Activated CD4-positive, alpha-beta memory T cell treated with anti-CD3 and anti-CD28 coated beads for 36 hours (primary cell): ENCODE measurements around the gene PTS. TPM values are rescaled to one million over a fixed set of nuclear protein-coding genes. Genes with fewer than 3 reads are reported as not detected.

Experiments used
- CTCF ChIA-PET: fragments of 350-600 bp; sonication (Branson Sonifier 250); formaldehyde crosslinking; loops from one replicate; lab custom pipeline; 2021; ENCODE audit warnings: antibody characterized with exemption, inconsistent platforms; lab: Charles Lee
- POLR2A ChIA-PET: fragments of 350-600 bp; sonication (Branson Sonifier 250); formaldehyde crosslinking; loops from one replicate; lab custom pipeline; 2021; ENCODE audit warnings: antibody characterized with exemption; lab: Charles Lee
- DNase-seq: peaks from one replicate; pipeline ENCODE4 v3.0.0-alpha.2; 2020
- H3K27ac Mint-ChIP-seq: one replicate; pipeline ENCODE4 v1.8.0; 2021; ENCODE audit warnings: mixed read lengths
- H3K27me3 Mint-ChIP-seq: one replicate; pipeline ENCODE4 v1.8.0; 2021; ENCODE audit warnings: mixed read lengths
- H3K36me3 Mint-ChIP-seq: one replicate; pipeline ENCODE4 v1.8.0; 2021; ENCODE audit warnings: mixed read lengths
- H3K4me1 Mint-ChIP-seq: one replicate; pipeline ENCODE4 v1.8.0; 2021; ENCODE audit warnings: low read depth, mixed read lengths
- H3K4me3 Mint-ChIP-seq: one replicate; pipeline ENCODE4 v1.8.0; 2021; ENCODE audit warnings: mild to moderate bottlenecking, mixed read lengths
- H3K9me3 Mint-ChIP-seq: one replicate; pipeline ENCODE4 v1.8.0; 2021; ENCODE audit warnings: mixed read lengths
- intact Hi-C: fragments of 100-400 bp; cut with micrococcal nuclease; formaldehyde crosslinking; loops from one replicate; pipeline ENCODE4 v1.15.1; 2023
- total RNA-seq, 2 experiments: library from RNA; stranded (reverse); gene quantifications; one replicate each; pipeline ENCODE4 v1.2.3, GENCODE V29; 2021

PTS gene
- total RNA-seq, 2 experiments from 2014 or later: 28.1 to 28.5 TPM

DNA sequence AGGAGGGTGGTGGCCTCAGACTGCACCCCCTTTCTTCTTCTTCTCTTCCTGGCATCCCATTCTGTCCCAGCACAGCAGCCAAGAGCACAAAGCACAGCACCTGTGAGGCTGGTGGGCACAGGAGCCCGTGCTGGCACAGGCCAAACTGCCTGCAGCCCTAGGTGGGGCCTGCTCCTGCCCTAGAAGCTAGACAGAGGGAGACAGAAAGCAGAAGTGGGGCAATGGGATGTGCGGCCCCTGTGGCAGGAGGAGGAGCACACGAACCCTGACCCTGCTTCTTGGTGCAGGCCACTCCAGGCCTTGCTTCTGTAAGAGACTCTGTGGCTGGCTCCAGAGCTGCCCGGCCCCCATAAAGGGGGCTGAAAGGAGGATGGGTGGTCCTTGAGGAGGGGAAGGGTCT, 3.9 kb upstream of the PTS start:
- no peak overlapping the region for H3K27ac Mint-ChIP-seq
- no peaks in the 10 kb centered on the region for H3K36me3 Mint-ChIP-seq
- CTCF ChIA-PET: interaction anchor here (4.4 to 11.9 kb wide), 2 partner anchors 59 to 333 kb away, joined by 20 to 238 read pairs; no protein-coding TSS in a partner anchor
- POLR2A ChIA-PET: no interaction called here
- H3K9me3 Mint-ChIP-seq: no peaks in the 10 kb centered on the region
- DNase-seq: no peak
- no peak overlapping the region for H3K4me3 Mint-ChIP-seq
- no peaks in the 10 kb centered on the region for H3K27me3 Mint-ChIP-seq
- H3K4me1 Mint-ChIP-seq: peaks cover 7% of the 10 kb centered on the region
- intact Hi-C loops: loop anchor here (10.0 kb wide), 1 partner anchor 1062 kb away; no protein-coding TSS in a partner anchor

DNA sequence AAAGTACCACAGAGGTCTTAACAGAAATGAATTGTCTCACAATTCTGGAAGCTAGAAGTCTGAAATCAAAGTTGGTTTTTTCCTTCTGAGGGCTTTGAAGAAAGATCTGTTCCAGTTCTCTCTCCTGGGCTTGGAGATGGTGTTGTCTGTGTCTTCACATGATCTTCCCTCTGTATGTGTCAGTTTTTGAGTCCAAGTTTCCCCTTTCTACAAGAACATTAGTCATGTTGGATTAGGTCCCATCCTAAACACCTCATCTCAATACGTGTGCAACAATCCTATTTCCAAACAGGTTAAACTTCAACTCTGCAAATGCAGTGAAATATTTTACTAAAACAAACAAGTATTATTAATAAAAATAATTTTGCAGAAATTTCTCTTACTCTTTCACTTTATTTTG, 3.1 kb upstream of the PTS start:
- ChIA-PET POLR2A (no interaction called here), CTCF (interaction anchor here (1.4 to 11.9 kb wide), 3 partner anchors 53 to 333 kb away, joined by 7 to 238 read pairs (median 20); no protein-coding TSS in a partner anchor)
- Mint-ChIP-seq H3K4me3 (no peak overlapping the region), H3K9me3 (no peaks in the 10 kb centered on the region), H3K27me3 (no peaks in the 10 kb centered on the region), H3K36me3 (no peaks in the 10 kb centered on the region), H3K27ac (no peak overlapping the region), H3K4me1 (peaks cover 15% of the 10 kb centered on the region)
- no peak for DNase-seq
- intact Hi-C loops: loop anchor here (10.0 kb wide), 1 partner anchor 1062 kb away; no protein-coding TSS in a partner anchor

DNA sequence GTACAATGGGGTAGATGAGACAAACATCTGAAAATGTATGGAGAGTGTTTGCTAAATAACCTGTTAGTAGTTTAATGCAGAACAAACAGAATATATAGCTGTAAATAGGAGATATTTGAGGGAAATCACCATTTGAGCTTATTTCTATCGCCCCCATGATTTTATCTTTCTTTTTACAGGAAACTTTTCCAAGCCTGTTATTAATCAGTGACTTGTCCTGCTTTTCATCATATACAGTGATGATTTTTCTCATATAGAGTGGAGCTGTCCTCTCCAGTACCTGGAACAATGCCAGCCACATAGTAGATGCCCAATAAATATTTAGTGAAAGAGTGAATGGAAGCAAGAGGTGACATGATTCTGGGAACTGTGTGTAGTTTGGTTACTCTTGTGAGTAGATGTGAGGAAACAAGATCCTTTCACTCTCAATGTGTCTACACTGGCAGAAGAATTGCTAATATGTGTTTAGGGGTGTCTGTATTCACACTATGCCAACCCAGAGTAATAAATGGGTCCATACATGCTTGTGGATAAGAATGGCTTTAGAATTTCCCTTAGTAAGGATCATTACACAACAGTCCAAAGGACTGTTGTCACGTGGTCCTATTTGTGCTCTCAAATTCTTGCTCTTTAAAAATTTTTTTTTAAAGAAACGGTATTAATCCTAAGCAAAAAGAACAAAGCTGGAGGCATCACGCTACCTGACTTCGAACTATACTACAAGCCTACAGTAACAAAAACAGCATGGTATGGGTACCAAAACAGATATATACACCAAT, 2.3 kb upstream of the PTS start:
- DNase-seq: no peak
- H3K4me3 Mint-ChIP-seq: no peak overlapping the region
- intact Hi-C loops: loop anchor here (10.0 kb wide), 1 partner anchor 1061 kb away; no protein-coding TSS in a partner anchor
- H3K27ac Mint-ChIP-seq: no peak overlapping the region
- no peaks in the 10 kb centered on the region for H3K9me3 Mint-ChIP-seq
- H3K36me3 Mint-ChIP-seq: peaks cover 6% of the 10 kb centered on the region
- POLR2A ChIA-PET: no interaction called here
- H3K4me1 Mint-ChIP-seq: peaks cover 21% of the 10 kb centered on the region
- CTCF ChIA-PET: interaction anchor here (1.4 to 11.9 kb wide), 2 partner anchors 52 to 57 kb away, joined by 7 to 238 read pairs; no protein-coding TSS in a partner anchor
- no peaks in the 10 kb centered on the region for H3K27me3 Mint-ChIP-seq

DNA sequence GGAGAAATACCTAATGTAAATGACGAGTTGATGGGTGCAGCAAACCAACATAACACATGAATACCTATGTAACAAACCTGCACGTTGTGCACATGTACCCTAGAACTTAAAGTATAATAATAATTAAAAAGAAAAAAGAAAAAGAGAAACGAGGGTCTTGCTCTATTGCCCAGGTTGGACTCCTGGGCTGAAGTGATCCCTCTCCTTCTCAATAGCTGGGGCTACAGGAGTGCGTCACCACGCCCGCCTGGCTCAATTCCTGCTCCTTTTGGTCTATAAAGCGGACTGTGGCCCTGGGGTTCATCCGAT, 521 bp upstream of the PTS start:
- Mint-ChIP-seq H3K27me3 (no peaks in the 10 kb centered on the region), H3K36me3 (peaks cover 18% of the 10 kb centered on the region), H3K4me1 (peaks cover 21% of the 10 kb centered on the region), H3K27ac (peak overlapping the region; percentile 92), H3K9me3 (no peaks in the 10 kb centered on the region), H3K4me3 (peak overlapping the region; percentile 86)
- ChIA-PET CTCF (interaction anchor here (3.2 kb wide), 1 partner anchor 55 kb away, joined by 26 read pairs; no protein-coding TSS in a partner anchor), POLR2A (no interaction called here)
- intact Hi-C loops: loop anchor here (1.0 to 10.0 kb wide), 5 partner anchors 55 to 1089 kb away; partner anchors contain the start of genes ALG9, DIXDC1 and TTC12
- no peak for DNase-seq

DNA sequence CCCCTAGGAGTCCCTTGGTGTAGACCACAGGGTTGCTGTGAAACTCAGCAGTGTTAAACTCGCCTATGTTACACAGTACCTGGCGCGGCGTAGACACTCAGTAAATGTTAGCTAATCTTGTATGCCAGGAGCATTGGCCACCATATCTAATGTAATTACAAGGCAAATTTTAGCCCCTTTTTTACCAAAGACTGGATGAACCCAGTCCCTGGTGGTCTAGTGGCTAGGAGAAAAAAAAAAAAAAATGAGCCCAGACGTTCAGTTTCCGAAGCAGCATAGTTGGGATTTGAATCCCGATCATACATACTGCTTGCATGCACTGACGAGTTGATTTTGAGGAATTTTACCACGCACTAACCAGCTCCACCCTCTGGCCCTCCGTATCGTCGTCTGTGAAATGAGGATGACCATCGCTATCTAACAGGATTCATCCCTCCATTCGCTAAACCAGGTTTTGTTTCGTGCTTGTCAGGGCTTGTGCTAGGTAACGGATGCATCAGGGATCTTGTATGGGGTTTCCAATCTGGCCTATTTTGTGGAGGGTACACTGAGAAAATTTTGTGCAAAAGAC, 688 bp downstream of the PTS start:
- no peak for DNase-seq
- no peaks in the 10 kb centered on the region for H3K9me3 Mint-ChIP-seq
- ChIA-PET POLR2A (interaction anchor here (0.6 to 1.0 kb wide), 2 partner anchors 34 to 124 kb away, joined by 3 read pairs; partner anchors contain the start of gene PLET1), CTCF (interaction anchor here (1.0 to 3.2 kb wide), 2 partner anchors 54 to 329 kb away, joined by 3 to 26 read pairs; no protein-coding TSS in a partner anchor)
- peak overlapping the region; percentile 92 for H3K27ac Mint-ChIP-seq
- intact Hi-C loops: loop anchor here (1.0 to 10.0 kb wide), 5 partner anchors 54 to 1087 kb away; partner anchors contain the start of genes ALG9, DIXDC1 and TTC12
- H3K4me1 Mint-ChIP-seq: peaks cover 21% of the 10 kb centered on the region
- H3K4me3 Mint-ChIP-seq: peak overlapping the region; percentile 86
- peaks cover 20% of the 10 kb centered on the region for H3K36me3 Mint-ChIP-seq
- no peaks in the 10 kb centered on the region for H3K27me3 Mint-ChIP-seq

DNA sequence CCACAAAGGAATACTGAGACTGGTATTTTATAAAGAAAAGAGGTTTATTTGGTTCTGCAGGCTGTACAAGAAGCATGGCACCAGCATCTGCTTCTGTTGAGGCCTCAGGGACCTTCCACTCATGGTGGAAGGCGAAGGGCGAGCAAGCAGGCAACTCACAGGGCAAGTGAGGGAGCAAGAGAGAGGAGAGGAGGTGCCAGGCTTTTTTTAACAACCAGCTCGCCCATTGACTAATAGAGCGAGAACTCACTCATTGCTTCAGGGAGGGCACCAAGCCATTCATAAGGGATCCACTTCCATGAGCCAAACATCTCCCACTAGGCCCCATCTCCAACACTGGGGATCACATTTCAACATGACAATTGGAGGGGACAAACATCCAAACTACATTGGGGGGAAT, 1.2 kb downstream of the PTS start:
- Mint-ChIP-seq H3K9me3 (no peaks in the 10 kb centered on the region), H3K4me3 (peak overlapping the region; percentile 86), H3K4me1 (peaks cover 21% of the 10 kb centered on the region), H3K27ac (peak overlapping the region; percentile 92), H3K36me3 (peaks cover 20% of the 10 kb centered on the region), H3K27me3 (no peaks in the 10 kb centered on the region)
- DNase-seq: peak; percentile 12
- ChIA-PET POLR2A (interaction anchor here (0.6 to 0.9 kb wide), 2 partner anchors 33 to 53 kb away, joined by 3 read pairs; partner anchors contain the start of gene PLET1), CTCF (interaction anchor here (1.0 to 3.2 kb wide), 2 partner anchors 53 to 328 kb away, joined by 3 to 26 read pairs; no protein-coding TSS in a partner anchor)
- intact Hi-C loops: loop anchor here (2.0 to 10.0 kb wide), 4 partner anchors 53 to 1057 kb away; partner anchors contain the start of genes ALG9 and DIXDC1

DNA sequence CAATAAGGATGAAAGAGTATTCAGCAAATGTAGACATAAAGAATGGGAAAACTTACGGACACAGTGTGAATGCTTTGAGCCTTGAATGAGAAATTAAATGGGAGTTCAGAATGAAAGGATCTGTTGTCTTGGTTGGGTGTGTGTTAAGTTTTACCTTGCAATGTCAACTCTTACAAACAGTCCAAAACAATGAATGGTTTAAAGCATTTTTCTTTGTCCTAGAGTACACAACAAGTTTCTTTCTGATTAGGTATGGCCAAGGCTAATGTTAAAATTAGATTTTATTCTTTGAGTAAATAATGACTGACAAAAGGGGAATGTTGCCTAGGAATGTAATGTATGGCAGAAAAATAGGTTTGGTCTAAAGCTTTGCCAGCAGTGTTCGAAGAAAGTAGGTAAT, 2.5 kb downstream of the PTS start:
- no peak overlapping the region for H3K4me3 Mint-ChIP-seq
- DNase-seq: no peak
- ChIA-PET CTCF (interaction anchor here (0.5 to 1.6 kb wide), 2 partner anchors 9 to 452 kb away, joined by 3 to 7 read pairs; no protein-coding TSS in a partner anchor), POLR2A (no interaction called here)
- no peaks in the 10 kb centered on the region for H3K9me3 Mint-ChIP-seq
- H3K36me3 Mint-ChIP-seq: peaks cover 24% of the 10 kb centered on the region
- no peak overlapping the region for H3K27ac Mint-ChIP-seq
- intact Hi-C loops: loop anchor here (5.0 to 10.0 kb wide), 3 partner anchors 291 to 1056 kb away; partner anchors contain the start of genes ALG9 and DIXDC1
- H3K4me1 Mint-ChIP-seq: peaks cover 21% of the 10 kb centered on the region
- no peaks in the 10 kb centered on the region for H3K27me3 Mint-ChIP-seq

DNA sequence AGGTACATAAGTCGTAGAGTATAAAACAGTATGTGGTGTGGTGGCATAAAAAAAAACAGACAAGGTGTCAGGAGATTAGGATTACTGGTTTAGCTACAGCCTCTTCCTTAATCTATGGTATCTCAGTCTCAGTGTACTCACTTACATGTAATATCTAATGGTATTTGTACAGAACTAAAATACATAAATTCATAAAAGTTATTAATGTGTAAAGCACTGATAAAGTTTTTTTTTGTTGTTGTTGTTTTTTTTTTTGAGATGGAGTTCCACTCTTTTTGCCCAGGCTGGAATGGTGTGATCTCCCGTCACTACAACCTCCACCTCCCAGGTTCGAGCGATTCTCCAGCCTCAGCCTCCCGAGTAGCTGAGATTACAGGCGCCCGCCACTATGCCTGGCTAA, 2.9 kb downstream of the PTS start:
- H3K27me3 Mint-ChIP-seq: no peaks in the 10 kb centered on the region
- peaks cover 21% of the 10 kb centered on the region for H3K4me1 Mint-ChIP-seq
- H3K9me3 Mint-ChIP-seq: no peaks in the 10 kb centered on the region
- ChIA-PET POLR2A (no interaction called here), CTCF (interaction anchor here (1.3 to 1.6 kb wide), 2 partner anchors 10 to 51 kb away, joined by 7 to 11 read pairs; no protein-coding TSS in a partner anchor)
- DNase-seq: no peak
- peaks cover 24% of the 10 kb centered on the region for H3K36me3 Mint-ChIP-seq
- no peak overlapping the region for H3K27ac Mint-ChIP-seq
- no peak overlapping the region for H3K4me3 Mint-ChIP-seq
- intact Hi-C loops: loop anchor here (5.0 to 10.0 kb wide), 3 partner anchors 292 to 1056 kb away; partner anchors contain the start of genes ALG9 and DIXDC1

DNA sequence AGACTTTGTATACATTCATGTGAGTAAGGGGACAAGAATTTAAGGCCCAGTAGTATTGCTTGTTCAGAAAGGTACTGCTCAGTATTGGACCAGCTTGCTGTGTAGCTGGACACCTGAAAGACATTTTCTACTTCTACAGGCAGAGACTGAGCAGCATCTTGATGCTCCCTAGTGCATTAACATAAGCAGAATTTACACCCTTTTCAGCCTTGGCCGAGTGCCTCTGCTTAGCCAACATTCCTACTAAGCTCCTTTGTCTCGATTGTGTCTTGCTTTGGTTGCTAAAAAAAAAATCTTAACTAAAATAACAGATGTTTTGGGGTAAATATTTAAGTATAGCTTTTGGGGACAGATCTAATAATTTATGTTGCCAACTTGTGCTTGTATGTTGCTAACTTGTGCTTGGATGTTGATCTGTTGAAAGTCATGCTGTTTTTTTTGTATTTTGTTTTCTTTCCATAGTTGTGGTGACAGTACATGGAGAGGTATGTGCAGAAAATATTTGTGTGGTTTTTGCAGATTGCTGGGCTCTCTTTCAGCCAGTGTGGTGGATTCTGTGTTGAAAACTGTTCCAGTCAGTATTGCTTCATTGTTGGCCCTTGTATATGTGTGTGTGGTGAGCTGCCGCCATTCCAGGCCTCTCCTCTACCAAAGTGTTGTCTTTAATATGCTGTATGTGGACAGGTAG, 3.7 kb downstream of the PTS start:
- Mint-ChIP-seq H3K36me3 (peaks cover 25% of the 10 kb centered on the region), H3K4me1 (peaks cover 21% of the 10 kb centered on the region), H3K4me3 (no peak overlapping the region), H3K27ac (no peak overlapping the region), H3K9me3 (no peaks in the 10 kb centered on the region), H3K27me3 (no peaks in the 10 kb centered on the region)
- ChIA-PET CTCF (interaction anchor here (1.3 to 1.6 kb wide), 2 partner anchors 10 to 50 kb away, joined by 7 to 11 read pairs; no protein-coding TSS in a partner anchor), POLR2A (no interaction called here)
- intact Hi-C loops: loop anchor here (5.0 to 10.0 kb wide), 3 partner anchors 293 to 1055 kb away; partner anchors contain the start of genes ALG9 and DIXDC1
- DNase-seq: no peak

DNA sequence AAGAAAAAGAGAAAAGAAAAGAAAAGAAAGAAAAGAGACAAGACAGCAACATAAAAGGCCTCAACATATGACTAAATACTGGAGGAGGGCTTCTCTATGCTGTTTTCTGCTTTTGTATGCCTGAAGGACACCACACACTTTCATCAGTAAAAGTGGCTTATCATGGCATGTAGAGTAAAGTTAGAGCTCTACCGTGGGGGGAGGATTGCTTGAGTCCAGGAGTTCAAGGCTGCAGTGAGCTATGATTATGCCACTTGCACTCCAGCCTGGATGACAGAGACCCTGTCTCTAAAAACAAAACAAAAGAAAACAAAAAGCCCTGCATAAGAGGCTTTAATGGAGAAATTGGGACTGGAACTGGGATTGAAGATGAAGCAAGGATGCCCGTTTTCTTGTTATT, 5.7 kb downstream of the PTS start:
- POLR2A ChIA-PET: no interaction called here
- CTCF ChIA-PET: interaction anchor here (3.2 kb wide), 1 partner anchor 48 kb away, joined by 22 read pairs; no protein-coding TSS in a partner anchor

DNA sequence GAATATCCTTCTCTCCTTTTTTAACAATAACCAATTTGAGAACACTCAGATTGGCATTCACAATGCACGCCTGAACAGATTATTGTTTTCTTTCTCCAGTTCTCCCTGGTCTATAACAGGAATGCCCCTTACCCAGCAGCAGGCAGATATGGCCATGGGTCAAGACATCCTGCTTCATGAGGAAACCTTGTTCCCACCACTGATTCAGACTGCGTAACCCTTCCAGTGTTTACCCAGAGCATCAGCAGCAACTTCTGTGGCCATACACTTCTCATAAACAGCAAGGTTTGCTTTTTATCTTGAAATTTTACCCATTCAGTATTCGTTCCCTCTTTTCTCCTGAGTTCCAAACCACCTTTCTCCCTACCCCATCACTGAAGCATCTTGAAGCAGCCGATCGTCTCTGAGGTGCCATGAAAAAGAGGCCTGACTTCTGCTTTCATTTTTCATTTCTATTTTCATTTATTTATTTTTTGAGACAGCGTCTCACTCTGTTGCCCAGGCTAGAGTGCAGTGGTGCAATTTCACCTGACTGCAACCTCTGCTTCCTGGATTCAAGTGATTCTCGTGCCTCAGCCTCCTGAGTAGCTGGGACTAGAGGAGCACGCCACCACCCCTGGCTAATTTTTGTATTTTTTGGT, 9.6 kb downstream of the PTS start:
- Mint-ChIP-seq H3K27me3 (no peaks in the 10 kb centered on the region), H3K27ac (no peak overlapping the region), H3K36me3 (peaks cover 42% of the 10 kb centered on the region), H3K9me3 (no peaks in the 10 kb centered on the region), H3K4me3 (no peak overlapping the region), H3K4me1 (no peaks in the 10 kb centered on the region)
- ChIA-PET POLR2A (no interaction called here), CTCF (no interaction called here)
- intact Hi-C loops: no loop called here
- no peak for DNase-seq

More for the DNA sequence above, 5.7 kb downstream of the PTS start:
- Mint-ChIP-seq H3K4me1 (peaks cover 17% of the 10 kb centered on the region), H3K36me3 (peaks cover 34% of the 10 kb centered on the region), H3K27me3 (no peaks in the 10 kb centered on the region), H3K27ac (no peak overlapping the region), H3K9me3 (no peaks in the 10 kb centered on the region), H3K4me3 (no peak overlapping the region)
- no peak for DNase-seq
- intact Hi-C loops: no loop called here
